HG03135 (cell line): ENCODE results near the gene IGFL2.
"Not testable (repeated sequence)": the region's sequence is repeated elsewhere in the genome, so short reads cannot be mapped to it uniquely, and the experiment has no call there.

Experiments used
- ATAC-seq: cut with Tn5 transposase; IDR thresholded peaks from one replicate; pipeline ENCODE4 v1.9.1; 2021; ENCODE audit warnings: mild to moderate bottlenecking, moderate library complexity; ENCODE audit not compliant: unreplicated experiment

IGFL2 gene

GRCh38 chr19:46141421-46141820 lies 6.6 kb upstream of the IGFL2 start:
- ATAC-seq, result no peak

- ATAC-seq, result no peak
These were observed 5.7 kb upstream of the IGFL2 start for GRCh38 chr19:46142294-46142693.

DNA sequence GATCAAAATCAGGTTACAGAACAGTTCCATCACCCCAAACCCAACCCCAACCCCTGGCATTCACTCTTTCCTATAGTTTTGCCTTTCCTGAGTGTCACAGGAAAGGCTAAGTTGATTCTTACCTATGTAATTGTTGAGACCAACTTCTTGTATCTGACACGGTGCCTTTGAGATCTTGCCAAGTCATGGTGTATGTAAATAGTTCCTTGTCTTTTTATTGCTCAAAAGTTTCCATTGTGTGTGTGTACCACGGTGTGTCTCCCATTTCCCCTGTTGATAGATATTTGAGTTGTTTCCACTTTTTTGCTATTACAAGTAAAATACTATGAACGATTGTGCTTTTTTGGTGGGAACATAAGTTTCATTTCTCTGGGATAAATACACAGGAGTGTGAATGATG lies 3.3 kb upstream of the IGFL2 start:
- no peak for ATAC-seq

DNA sequence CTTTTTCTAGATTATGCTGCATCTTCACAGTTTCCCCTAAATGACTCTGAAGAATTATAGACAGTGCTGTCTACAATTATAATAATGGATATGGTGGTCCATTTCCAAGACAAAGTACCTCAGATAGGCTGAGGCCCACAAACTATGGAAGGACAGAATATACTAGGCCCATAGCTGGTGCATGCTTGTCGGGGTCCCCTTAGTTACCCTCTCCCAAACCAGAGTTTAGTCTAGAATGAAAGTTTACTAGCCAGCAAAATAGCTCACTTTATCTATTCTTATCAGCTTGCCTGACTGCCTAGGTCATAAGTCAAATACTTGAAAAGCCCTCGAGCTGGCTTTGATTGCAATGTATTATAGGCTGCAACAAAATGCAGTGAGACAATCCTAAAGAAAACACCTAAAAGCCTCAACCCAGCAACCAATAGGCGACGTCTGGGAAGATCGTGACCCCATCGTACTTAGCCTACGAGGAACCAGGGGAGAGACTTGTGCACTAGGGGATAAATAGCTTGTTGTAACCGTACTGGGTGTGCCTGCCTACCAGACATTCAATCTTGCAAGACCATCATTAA lies 785 bp upstream of the IGFL2 start:
- ATAC-seq, result no peak

DNA sequence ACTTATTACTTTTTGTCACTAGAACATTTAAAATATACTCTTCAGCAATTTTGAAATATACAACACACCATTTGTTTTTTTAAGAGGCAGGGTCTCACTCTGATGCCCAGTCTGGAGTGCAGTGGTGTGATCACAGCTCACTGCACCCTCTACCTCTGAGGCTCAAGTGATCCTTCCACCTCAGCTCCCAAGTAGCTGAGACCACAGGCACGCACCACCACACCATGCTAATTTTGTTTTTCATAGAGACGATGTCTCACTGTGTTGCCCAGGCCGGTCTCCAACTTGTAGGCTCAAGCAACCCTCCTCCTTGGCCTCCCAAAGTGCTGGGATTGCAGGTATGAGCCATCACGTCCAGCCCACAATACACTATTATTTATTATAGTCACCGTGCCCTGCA lies 2.6 kb downstream of the IGFL2 start:
- ATAC-seq, result no peak

- ATAC-seq, result no peak
These were observed 7.2 kb downstream of the IGFL2 start for GRCh38 chr19:46155237-46155636.

DNA sequence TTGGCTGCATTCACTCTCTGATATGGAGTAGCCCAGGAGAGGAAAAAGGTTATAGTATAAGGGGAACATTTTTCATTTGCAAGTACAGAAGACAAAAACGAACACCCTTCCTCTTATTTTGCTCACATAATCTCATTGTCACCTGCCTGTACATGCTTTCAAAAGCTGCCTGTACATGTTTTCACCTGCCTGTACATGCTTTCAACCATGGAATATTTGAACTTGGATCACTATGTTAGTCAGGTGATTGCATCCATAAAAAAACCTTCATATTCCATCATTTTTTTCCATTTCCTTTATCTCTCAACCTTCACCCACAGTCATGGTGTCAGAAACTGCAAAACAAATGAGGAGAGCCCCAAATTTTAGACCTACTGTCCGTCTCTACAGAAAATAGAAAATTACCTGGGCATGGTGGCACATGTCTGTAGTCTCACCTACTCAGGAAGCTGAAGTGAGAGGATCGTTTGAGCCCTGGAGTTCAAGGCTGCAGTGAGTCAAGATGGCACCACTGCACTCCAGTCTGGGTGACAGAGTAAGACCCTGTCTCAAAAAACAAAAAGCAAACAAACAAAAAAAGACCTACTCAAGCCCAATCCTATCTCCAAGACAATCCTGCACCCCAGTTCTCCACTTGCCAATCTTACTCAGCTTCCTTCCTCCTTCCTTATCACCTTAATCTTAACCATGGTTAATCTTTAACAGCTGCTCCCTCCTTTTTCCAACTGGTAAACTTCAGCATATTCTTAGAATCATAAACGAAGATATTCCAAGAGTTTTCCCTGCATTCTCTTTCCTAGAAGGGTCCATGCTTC lies 11.6 kb downstream of the IGFL2 start:
- no peak for ATAC-seq

DNA sequence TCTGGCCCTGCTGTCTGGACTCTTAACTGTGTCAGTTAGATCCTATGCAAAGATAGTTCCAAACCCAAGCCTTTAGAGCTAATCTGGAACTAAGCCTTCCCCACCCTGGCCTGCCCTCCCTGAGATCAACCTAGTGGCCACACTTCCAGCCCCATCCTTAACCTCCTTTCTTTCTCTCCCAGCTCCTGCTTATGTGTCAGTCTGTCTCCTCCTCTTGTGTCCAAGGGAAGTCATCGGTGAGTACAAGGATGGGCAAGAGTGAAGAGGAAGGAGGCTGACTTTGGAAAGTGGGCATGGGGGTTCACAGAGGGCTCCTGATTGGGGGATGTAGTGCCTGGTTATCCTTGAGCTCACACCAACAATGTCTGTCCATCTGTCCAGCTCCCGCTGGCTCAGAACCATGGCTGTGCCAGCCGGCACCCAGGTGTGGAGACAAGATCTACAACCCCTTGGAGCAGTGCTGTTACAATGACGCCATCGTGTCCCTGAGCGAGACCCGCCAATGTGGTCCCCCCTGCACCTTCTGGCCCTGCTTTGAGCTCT lies 12.3 kb downstream of the IGFL2 start:
- no peak for ATAC-seq

GRCh38 chr19:46161642-46162257 lies 13.7 kb downstream of the IGFL2 start:
- ATAC-seq, result not testable (repeated sequence)

DNA sequence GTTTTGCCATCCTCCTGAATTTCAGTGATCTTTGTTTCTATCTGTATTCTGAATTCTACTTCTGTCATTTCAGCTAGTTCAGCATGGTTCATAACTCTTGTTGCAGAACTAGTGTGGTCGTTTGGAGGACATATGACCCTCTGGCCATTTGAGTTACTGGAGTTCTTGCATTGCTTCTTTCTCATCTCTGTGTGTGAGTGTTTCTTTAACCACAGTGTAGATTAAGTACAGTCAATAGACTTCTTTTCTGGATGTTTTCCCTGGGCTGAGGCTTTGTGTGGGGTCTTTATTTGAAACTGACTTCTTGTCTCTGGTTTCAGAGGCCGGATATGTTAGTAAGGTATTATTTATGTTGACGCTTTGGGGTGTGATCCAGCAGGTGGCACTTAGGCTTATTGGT lies 14.7 kb downstream of the IGFL2 start:
- ATAC-seq, result no peak

DNA sequence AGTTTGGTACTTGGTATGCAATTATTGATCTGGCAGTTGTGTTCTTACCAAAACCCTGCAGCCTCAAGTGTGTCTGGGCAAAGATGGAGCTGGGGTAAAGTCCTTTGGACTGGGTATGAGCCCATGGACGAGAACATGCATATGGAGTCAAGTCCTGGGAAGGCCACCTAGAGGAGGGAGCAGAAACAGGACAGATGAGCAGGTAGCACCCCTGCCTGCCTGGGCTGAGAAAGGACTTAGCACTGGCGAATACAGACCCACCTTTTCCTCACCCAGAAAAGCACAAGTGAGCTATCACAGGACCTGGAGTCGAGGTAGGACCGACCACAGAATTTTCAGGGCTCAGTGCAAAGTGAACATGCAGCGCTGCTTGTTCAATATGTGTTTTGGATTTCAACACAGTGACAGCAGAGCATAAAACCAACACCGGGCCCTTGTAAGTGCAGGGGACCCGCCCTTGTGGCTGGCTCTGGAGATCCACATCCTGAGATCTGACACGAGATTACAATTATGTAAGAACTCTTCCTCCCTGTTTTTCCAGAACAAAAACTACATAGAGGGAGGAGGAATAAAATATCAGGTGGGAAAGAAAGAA lies 25.9 kb downstream of the IGFL2 start:
- no peak for ATAC-seq

GRCh38 chr19:46176116-46176860 lies 28.2 kb downstream of the IGFL2 start:
- no peak for ATAC-seq

- no peak for ATAC-seq
These were observed 31.2 kb downstream of the IGFL2 start for GRCh38 chr19:46179076-46179759.

GRCh38 chr19:46180701-46181387 lies 32.8 kb downstream of the IGFL2 start:
- ATAC-seq, result no peak

DNA sequence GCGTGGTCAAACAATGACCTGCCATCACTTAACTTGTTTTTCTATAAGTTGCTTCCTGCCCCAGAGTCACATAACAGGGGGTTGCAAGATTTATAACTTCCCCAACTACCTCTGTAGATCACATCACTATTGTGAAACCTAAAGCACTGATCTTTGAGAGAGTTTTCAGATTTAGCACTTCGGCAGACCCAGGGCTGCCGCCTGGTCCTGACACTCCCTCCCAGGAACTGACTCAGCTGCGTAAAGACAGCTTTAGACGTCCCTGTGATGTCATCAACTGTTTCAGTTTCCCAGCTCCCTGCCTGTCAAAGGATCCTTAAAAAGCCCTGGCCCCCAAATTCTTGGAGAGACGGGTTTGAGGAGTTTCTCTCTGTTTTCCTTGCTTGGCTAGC lies 33.3 kb downstream of the IGFL2 start:
- ATAC-seq, result no peak

DNA sequence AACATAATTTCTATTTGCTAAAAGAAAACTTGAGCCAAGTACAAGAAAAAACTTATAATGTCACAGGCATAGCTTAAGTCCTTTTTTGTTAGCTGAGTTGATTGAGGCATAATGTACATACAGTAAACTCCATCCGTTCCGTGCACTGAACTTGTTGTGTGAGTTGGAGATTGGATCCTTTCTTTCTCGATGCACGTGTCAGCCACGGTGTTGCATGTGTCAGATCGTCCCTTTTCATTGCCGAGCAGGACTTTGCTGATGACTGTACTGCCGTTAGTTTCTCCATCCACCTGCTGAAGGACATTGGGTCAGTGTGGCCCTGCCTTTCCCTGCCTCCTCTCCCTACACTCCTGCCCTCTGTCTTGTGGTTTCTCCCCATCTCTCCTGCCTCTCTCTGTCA lies 34.4 kb downstream of the IGFL2 start:
- ATAC-seq, result no peak

DNA sequence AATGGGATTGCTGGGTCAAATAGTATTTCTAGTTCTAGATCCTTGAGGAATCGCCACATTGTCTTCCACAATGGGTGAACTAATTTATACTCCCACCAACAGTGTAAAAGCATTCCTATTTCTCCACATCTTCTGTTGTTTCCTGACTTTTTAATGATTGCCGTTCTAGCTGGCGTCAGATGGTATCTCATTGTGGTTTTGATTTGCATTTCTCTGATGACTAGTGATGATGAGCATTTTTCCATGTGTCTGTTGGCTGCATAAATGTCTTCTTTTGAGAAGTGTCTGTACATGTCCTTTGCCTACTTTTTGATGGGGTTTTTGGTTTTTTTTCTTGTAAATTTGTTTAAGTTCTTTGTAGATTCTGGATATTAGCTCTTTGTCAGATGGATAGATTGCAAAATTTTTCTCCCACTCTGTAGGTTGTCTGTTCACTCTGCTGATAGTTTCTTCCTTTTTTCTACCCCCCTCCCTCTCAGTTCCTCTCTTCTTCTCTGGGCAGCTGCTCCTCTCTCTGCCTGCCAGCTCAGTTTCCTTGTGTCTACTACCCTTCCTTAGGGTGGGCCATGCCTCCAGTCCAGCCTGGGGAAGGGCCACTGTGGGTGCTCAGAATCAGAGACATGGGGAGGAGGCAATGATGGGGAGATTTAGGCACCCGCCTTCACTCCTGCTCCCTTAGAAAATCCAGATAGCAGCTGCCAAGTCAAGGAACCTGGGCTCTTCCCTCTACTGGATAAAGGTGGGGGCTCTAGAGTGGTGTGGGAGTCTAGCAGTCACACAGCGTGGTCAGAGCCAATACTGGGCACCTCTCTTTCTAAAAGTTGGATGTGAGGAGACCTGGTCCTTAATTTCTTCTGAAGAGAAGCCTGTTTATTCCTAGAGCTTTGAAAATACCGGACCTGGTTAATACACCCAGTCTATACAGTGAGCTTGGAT lies 37.0 kb downstream of the IGFL2 start:
- ATAC-seq, result not testable (repeated sequence)

GRCh38 chr19:46186101-46186716 lies 38.2 kb downstream of the IGFL2 start:
- ATAC-seq, result no peak
